Activated CD8-positive, alpha-beta memory T cell treated with anti-CD3 and anti-CD28 coated beads for 24 hours (primary cell): ENCODE data around the gene HOXB7.
A peak's percentile ranks its signal among the peaks of the same experiment; 100 is the strongest.

ENCODE experiments used
- DNase-seq: peaks from one replicate; pipeline ENCODE4 v3.0.0-alpha.2; 2020

Gene HOXB7

DNA sequence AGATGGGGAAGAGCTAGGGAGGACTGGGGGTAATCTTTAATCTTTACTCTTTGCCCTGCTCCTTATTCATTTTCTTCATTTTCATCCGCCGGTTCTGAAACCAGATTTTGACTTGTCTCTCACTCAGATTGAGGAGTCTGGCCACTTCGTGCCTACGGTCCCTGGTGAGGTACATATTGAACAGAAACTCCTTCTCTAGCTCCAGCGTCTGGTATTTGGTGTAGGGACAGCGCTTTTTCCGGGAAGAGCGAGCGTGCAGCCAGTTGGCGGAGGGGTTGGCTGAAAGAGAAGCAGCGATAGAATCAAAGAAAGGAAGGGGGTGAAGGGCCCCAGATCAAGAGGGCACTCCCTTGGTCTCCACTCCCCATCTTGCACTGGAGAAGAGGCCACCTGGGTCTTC is 12.0 kb upstream of the HOXB7 start:
- DNase-seq: no peak

DNA sequence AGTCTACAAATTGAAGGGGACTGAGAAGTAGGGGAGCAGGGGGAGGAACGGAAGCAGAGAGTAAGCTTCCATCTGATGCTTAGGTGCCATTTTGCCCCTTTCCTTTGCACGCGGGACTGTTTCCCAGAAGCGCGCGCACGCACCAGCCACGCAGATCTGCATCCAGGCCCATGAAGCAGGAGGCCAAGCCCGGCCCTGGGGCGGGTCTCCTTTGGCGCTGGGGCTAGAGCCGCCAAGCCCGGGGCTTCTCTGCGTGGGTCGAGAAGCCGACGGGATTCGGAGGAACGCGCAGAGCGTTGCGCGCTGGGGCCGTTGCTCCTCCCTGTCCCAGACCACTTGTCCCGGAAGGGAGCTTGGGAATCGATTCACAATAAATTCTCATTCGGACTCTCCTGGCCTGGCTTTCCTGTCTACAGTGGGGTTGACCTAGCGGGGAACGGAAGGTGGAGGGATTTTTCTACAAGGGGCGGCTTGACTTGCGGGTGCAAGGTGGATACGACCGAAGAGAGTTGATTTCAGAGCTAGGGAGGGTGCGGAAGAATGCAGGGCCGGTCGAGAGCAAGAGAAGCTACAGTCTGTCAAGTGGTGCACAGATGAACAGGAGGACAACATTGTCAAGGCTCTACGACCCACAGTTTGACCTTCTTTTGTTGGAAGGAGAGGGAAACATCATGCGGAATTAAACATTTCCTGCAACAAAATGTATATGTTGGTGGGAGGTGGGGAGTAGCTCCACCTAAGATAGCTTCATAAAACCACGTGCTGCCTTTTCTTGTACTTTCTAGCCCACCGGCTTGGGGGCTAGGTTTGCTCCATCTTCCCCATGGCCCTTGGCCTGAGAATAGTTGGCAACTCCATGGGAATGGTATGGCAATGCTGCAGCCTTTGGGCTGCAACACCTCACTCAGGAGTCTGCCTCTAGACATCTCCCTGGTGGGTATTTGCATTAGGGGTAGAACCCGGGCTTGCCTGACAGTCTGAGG is 10.9 kb upstream of the HOXB7 start:
- no peak for DNase-seq

DNA sequence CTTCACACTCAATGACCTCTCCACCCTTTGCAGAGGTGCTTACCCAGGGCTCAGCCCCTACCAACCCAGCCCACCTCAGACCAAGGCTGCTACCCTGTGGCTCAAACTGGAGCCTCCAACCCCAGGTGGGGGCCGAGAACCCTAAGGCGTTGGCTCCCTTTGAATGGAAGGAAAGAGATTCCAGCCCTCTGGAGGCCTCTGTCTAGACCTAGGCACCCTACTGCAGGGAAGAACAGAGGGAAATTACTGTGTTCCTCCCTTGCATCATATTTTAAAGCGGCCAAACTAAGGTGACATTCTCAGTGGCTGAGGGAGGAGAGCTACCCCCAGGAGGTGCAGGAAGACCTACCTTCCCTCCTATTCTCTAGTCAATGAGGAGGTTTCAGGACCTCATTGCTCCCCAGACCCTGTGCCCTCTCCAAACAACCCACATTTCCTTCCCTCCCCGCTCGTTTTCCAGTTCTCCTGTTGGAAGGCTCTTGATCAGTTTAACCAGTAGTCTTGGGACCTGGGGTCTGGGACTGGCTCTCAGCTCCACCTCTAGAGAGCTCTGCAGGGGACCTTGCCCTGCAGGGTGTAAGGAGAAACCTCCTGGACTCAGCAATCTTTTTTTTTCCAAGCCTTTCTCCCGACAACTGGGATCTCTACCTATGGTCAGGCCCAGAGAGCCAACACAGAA is 9.8 kb upstream of the HOXB7 start:
- DNase-seq: no peak

DNA sequence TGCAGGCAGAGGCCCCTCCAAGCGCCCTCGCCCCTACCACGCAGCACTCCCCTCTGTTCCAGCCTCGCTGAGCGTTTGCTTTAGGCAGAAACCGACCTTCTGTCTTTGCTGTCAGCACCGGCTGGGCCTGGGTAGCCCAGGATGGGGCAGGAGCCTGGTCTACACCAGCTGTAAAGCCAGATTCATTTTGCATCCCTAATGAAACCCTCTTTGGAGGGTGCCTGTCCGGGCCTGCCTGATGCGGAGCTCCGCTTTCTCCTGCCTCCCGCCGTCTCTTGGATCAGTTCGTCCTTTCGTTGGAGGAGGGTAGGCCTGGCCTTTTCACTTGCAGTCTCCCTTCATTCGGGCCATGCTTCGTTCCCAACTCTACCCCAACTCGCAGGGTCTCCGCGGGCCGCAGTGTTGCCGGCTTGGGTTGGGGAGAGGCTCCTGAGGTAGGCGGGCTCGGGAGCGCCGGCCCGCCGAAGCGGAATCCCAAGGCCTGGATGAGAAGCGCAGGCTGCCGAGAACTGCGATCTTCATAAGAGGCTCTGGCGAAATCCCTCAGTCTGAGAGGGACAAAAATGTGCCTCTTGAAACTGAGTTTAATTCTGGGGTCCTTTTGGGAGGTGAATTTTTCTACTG is 9.1 kb upstream of the HOXB7 start:
- no peak for DNase-seq

DNA sequence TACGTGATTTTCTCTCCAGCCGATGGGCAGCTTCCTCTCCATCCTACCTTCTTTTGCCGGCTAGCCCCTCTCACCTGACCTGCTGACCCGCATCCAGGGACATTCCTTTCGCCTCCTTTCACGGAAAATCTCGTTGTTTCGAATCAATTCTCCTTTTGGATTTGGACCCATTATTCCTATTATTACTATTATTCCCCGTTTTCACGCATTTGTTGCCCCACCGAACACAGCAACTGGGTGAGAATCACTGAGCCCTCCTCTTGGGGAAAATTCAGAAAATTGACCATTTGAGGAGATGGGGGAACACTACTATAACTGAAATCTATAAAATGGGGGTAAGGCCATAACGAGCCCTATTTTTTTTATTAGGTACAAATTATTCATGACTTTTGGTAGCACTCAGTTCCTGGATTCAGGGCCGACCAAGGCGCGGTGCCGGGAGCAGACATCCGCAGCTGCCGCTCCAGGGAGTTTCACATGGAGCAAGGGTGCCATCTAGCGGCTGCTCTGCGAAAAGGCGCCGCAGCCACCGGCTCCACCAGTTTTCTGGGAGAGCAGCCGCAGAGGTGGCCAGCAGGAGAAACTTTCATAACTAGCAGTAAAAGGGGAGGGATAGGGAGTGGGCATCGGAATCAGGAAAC is 7.6 kb upstream of the HOXB7 start:
- peak; percentile 93 for DNase-seq

DNA sequence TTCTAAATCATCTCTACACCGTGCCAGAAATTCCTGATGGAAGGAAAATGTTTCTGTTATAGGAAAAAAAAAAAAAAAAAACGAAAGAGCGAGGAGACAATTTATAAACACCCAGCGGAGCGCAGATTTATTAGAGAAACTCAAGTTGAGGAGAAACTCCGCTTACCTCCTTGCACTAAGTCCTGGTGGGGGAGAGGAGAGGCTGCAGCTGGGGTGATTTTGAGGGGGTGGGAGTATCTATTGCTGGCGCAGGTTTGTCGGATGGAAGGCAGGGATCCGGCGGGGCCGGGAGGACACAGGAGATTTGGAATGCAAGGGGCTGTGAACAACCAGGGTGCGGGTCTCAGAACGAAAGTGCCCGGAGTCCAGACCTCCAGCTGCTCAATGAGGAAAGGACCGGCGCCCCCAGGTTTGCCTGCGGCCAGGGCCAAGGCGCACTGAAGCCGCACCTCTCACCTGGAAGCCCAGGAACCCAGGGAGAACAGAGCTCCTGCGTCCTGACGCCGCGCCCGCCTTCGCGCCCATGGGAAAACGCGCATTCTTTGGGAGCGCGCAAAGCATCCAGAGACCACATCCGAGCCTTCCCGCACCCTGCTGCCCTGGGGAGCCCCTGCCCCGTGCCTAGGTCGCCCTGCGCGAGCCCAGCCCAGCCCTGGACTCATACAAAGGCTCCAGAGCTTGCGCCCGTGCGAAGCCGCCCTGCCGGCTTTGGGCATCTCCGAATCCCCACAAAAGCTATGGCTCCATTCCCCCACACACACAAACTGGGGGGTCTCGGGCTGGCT is 6.8 kb upstream of the HOXB7 start:
- DNase-seq: no peak

DNA sequence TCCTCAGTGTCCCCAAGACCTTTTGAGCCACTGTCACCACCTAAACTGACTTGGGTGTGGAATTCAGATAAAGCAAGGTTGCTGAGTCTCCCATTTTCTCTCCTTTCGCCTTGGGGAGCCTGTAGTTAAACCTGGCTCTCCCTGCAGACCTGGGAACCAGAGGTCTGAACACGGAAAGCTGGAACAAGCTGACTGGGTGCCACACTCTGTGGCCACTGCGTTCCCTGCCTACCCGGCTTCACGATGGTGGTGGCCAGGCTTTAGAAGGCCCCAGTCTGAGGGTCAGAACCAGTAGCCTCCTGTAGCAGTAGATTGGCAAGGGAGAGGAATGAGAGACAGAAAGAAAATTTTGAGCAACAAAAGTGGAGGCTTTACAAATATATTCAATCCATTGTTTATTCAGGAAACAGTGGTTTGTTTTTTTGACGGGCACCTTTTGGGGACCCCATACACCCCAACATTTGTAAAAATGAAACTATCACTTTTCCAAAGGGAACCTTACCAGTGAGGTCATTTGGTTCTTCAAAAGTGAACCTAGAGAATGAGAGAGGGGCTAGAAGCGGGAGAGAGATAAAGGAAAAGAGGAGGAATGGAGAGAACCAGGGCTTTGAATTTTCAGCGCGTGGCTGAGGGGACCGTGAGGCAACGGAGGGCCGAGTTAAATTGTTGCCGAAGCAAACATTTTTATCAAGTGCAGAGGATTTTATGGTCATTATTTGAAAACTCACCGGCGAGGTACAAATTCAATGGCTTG is 6.1 kb upstream of the HOXB7 start:
- no peak for DNase-seq

DNA sequence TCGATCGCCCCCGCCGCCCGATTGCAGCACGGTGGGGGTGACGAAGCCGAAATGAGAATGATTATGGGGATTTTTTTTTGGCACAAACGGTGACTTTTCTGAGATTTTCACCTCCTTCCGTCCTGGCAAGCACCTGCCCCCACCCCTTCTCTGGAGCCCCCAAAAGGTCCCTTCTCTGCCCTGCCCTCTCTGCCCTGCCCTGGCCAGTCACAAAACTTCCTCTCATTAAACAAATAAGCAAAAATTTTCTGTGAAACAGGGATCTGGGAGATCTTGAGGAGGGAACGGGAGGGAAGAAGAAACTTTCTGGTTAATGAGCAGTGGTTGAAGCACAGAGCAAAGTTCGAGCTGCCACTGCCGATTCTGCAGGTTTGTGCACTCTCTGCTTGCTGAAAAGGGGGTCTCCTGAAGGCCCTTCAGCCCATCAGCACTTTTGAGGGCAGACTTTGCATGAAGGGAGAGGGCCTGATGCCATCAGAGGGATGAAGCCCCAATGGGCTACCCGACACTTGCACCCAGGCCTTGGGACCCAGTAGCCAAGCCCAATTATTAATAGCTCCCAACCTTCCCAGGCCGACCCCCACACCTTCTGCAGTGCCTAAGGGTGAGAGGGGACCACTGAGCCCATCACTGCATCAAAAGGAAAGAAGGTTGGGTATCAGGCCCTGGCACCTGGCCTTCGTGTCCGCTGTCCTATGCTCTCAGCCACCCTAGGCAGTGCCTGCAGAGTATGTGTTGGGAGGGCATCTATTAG is 5.3 kb upstream of the HOXB7 start:
- no peak for DNase-seq

DNA sequence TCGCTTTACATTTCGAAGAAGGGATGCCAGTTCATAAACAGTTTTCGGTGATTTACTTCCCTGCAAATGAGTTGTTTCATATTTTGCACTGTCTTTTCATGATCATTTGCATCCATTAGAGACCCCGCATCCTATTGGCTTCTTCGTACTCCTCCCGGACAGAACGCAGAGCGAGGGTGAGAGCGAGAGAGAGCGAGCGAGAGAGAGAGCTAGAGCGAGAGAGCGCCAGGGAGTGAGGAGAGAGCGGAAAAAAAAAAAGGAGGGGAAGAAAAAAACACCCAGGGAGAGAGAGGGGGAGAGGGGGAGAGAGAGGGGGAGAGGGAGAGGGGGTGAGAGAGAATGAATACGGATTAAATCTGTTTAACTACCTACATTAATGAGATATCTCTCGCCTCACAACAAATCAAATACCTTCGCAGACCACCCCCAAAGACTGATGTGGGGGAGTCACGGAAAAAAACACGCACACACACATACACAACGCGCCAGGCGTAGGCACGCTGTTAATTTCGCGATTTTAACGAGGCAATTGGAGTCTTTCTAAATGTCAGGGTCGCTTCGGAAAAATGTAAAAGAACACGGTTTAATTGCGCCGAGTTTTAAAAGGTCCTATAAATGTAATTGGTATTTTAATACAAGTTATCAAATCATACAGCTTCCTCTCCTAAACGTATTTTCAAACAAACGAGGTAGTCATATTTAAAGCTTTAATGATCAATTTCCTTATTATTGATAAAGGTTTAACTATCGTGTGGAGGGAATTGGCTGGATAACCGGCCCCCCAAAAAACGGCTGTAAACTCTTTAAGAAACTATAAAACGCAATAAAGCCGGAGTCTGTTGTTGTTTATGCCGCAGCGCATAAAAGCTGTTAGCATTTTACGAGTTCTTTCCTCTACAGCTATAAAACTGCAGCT is 4.5 kb upstream of the HOXB7 start, which contains the start of gene HOXB8:
Gene HOXB8, minus strand, starts transcription at position 246 of the 916 bp plus-strand sequence. CDS start 588 bp downstream, outside the sequence.
- DNase-seq: no peak

DNA sequence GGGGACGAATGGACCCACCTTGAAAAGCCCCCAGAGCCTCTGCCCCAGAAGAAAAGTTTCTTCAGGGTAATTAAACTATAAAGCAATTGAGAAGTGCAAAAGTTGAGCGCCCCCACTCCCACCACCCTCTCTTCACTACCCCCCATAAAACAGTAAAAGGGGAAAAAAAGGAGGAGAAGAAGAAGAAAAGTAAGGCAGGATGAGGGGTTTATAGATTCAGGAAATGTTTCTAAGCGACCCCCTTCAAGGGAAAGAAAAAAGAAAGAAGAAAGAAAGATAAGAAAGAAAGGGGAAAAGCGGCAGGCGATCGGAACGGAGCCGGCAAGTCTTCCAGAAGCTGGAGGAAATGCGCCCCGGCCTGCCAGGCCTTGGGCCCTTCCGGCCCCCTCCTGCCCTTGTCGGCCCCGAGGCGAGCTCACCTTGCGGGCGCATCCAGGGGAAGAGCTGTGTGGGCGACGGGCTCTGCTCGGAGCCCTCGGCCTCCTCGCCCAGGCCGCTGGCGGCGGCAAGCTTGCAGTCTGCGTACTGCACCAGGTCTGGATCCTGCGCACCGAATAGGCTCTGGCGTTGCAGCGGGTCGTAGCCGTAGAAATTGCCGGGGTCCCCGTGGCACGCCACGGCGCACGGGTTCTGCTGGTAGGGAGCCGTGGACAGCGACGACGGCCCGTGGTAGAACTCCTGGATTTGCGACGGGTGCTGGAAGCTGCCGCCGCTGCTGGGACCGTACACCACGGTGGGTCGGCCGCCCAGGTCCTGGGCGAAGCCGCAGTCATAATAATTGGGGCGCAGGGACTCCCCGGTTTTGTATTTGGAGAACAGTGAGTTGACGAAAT is 3.3 kb upstream of the HOXB7 start:
- DNase-seq: peak; percentile 72

DNA sequence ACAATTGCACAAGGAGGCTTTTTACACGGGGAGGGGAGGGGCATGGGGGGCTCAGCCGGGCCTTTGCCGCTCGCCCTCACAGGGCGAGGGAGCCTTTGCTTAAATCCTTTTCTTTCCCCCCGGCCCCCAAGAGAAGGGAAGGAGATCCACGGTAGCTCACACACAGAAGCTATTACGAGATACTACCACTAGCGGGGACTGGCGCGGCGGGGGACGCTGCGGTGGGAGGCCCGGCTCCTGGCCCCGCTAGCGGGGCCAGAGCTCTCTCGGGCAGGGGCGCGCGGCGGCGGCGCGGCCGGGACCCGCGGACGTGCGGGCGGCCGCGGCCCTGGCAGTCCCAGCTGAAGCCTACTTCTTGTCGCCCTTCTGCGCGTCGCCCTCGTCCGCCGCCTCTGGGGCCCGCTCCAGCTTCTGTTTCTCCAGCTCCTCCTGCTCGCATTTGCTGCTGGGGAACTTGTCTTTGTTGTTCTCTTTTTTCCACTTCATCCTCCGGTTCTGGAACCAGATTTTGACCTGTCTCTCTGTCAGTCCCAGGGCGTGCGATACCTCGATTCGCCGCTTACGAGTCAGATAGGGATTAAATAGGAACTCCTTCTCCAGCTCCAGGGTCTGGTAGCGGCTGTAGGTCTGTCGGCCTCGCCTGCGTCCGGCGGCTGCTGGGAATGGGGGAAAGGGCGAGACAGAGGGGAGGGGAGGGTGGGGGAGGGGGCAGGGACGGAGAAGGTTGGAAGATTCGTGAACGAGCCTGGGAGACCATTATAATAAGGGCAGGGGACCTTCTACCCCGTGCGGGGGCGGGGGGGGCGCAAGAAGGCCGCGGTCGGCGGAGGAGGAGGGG is 2.3 kb upstream of the HOXB7 start:
- DNase-seq: peak; percentile 77

DNA sequence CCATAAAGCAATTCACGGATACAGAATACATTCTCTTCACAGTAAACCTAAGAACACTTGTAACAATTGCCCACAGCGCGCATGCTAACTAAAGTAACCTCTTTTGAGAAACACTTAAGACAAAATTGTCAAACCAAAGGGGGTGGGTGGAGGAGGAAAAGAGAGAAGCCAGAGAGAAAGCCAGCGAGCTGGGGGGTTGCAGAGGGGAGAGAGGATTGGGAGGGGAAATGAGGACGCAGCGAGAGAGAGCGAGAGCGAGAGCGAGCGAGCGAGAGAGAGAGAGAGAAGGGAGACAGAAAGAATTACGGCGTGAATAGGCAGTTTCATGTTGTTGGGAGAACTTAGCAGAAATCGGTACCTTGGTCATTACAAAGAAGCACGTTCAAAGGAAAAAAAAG is 1.6 kb upstream of the HOXB7 start:
- DNase-seq: no peak

DNA sequence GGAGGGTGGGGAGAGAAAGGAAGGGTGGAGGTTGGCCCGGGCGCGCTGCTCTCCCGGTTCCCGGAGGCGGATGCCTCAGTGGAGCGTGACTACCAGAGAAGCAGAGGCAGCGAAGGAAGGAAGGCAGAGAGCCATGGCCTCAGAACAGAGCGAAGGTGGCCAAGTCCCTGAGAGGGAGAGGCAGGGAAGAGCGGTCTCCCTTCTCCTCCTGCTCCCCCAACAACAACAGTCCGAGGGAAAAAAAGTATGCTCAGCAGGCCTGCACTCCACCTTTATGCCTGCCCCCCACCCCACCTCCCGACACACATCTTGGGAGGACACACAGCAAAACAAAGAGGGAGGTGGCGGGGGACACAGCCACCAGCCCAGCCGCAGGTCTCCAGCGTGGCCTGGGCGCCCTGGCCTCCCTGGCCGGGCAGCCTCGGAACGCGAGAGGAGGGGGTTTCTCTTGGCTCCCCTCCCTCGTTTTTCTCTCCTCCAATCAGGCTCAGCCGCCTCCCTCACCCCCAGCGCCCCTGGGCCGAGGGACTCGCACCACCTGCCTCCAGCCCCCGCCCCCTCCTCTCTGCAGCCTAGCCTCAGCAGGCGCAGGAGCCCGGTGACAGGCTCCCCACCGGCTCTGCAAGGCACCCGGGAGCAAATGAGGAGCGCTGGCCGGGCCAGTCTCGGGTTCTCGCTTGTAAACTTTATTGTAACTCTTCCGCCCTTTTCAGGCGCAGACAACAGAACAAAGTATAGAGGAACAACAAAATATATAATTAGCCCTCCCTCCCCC is 1.1 kb upstream of the HOXB7 start:
- DNase-seq: no peak

DNA sequence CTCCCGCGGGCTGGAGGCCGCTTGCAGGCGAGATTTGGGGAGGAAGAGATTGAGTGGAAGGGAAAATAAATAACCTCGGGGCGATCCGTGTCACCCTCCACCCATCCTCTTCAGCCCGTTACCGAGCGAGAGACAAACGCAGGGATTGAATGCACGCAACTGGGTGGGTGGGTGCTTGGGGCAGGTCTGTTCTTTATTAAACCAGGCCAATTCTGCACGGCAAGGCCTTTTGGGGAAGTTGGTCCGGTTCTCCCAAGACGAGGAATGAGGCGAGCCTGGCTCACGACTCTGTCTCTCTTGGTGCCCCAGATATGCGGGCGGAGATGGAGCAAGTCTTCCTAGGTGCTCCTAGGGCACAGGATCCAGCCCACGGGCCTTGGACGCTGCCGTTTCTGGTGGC is 396 bp upstream of the HOXB7 start:
- no peak for DNase-seq

DNA sequence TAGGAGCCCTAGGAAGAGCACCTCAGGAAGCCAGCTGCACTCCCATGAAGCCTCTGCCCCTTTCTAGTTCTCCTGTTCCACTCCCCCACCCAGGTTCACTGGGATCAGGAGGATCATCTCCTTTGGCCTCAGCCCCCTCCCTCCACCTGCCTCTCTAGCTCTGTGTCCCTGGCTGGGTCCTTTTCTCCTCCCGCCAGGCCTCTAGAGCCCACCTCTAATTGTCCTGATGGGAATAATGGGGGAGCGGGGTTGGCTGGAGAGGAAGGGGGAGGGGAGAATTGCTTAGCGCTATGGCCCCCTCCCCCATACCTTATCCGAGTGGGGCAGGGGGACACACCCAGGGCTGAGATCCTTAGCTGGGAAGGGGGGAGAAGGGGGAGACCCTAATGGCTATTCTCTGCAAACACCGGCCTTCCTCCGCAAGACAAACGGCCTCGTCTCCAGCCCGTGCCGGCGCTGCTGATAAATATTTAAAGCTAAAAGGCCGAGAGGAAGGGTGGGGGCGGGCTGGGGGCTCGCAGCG is 997 bp downstream of the HOXB7 start:
- no peak for DNase-seq

DNA sequence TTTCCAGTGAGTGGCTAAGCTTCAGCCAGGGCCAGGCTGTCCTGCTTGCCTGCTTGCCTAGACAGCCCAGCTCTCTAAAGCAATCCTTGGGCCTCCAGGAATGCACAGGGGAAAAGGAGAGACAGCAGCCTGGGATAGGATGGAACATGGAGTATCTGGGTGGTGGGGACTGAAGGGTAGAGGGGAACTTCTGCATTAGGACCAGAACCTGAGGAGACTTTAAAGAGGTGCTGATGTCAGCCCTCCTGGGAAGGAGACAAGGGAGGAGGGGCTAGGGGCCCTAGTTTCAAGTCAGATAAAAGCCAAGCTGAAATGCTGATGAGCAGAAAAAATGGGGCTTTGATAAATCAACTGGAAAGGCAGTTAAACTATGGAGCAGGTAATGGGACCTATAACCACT is 1.8 kb downstream of the HOXB7 start:
- DNase-seq: no peak

DNA sequence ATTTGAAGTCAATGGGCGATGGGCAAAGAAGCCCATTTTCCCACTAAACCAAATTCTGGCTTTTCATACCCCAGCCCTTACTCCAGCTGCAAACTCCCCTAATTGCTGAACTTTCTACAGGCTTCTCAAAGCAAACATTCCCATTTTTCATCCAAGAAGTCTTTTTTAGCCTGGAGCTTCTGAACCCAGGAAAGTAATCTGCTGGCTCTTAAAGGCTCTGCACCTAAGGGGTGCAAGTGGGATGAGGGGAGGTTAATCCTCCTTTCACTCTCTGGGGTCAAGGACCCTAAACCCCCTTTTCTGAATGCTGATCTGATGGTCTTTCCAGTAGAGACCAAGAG is 2.4 kb downstream of the HOXB7 start:
- DNase-seq: no peak
